ENCODE results near the gene DDAH2.

GRCh38 chr6:31683591-31683990, 45.5 kb downstream of the DDAH2 start:
- no peak for TF ChIP-seq FOXM1 (IDR thresholded peaks at IDR 0.05; ENCODE audit: borderline replicate concordance, low read depth)
- no peak for TF ChIP-seq EGR1 (IDR thresholded peaks at IDR 0.05)
- no peak for TF ChIP-seq TAF1 (IDR thresholded peaks at IDR 0.05; ENCODE audit: low read depth)
- TF ChIP-seq TCF12 (IDR thresholded peaks at IDR 0.05; ENCODE audit: low read depth), result no peak
- TF ChIP-seq REST (IDR thresholded peaks at IDR 0.05; ENCODE audit: low read depth), result no peak
- TF ChIP-seq CREB1 (IDR thresholded peaks at IDR 0.05; ENCODE audit: low read depth), result no peak
- no peak for TF ChIP-seq EP300 (IDR thresholded peaks at IDR 0.05; ENCODE audit: borderline replicate concordance)
- no peak for TF ChIP-seq TEAD4 (IDR thresholded peaks at IDR 0.05)
- no peak for TF ChIP-seq RAD21 (IDR thresholded peaks at IDR 0.05; ENCODE audit: low read depth)
- no peak for TF ChIP-seq CEBPB (IDR thresholded peaks at IDR 0.05)
- no peak for TF ChIP-seq YY1 (IDR thresholded peaks at IDR 0.05; ENCODE audit: low read depth)

Measured in Ishikawa (cell line).